AG10803 (cell line): ENCODE measurements around the gene LIN9.

Source experiments
- DNase-seq: peaks from one replicate; pipeline ENCODE4 v3.0.0; 2010; ENCODE audit warnings: low read depth
- H3K4me3 ChIP-seq: 2 replicates; pipeline ENCODE4 v1.5.1; 2011; ENCODE audit warnings: mild to moderate bottlenecking, low read length, control low read depth
- CTCF ChIP-seq: conservative IDR thresholded peaks from 2 replicates; pipeline ENCODE4 v1.5.1; 2011; ENCODE audit warnings: mild to moderate bottlenecking, low read length, control low read depth, inconsistent platforms

LIN9 gene

GRCh38 chr1:226335661-226336060 is 26.7 kb upstream of the LIN9 start:
- no peak overlapping the region for H3K4me3 ChIP-seq
- TF ChIP-seq CTCF: no peak
- DNase-seq: no peak

GRCh38 chr1:226332947-226333346 is 24.0 kb upstream of the LIN9 start:
- no peak for DNase-seq
- H3K4me3 ChIP-seq: no peak overlapping the region
- no peak for TF ChIP-seq CTCF

GRCh38 chr1:226329237-226329636 is 20.3 kb upstream of the LIN9 start:
- no peak for TF ChIP-seq CTCF
- no peak overlapping the region for H3K4me3 ChIP-seq
- no peak for DNase-seq

- H3K4me3 ChIP-seq: no peak overlapping the region
- no peak for DNase-seq
- no peak for TF ChIP-seq CTCF
Observed at GRCh38 chr1:226327761-226328162, 18.8 kb upstream of the LIN9 start.

GRCh38 chr1:226325178-226325577 is 16.2 kb upstream of the LIN9 start:
- DNase-seq: no peak
- TF ChIP-seq CTCF: no peak

GRCh38 chr1:226324479-226324878 is 15.5 kb upstream of the LIN9 start:
- no peak for TF ChIP-seq CTCF
- no peak overlapping the region for H3K4me3 ChIP-seq
- no peak for DNase-seq

More at GRCh38 chr1:226325178-226325577, 16.2 kb upstream of the LIN9 start:
- H3K4me3 ChIP-seq: no peak overlapping the region

GRCh38 chr1:226322986-226323385 is 14.0 kb upstream of the LIN9 start:
- DNase-seq: no peak
- no peak for TF ChIP-seq CTCF
- H3K4me3 ChIP-seq: no peak overlapping the region
